Endothelial cell of umbilical vein (primary cell): ENCODE measurements around the gene TBX5. TPM values are rescaled to one million over a fixed set of nuclear protein-coding genes. Genes with fewer than 3 reads are reported as not detected.

ENCODE experiments used
- BruUV-seq: library from RNA; stranded (reverse); fragments of 400-500 nt; replicated peaks from 2 replicates; lab custom pipeline; 2021; lab: Mats Ljungman, UMichigan
- CTCF ChIA-PET: fragments of 300-600, 350-600 bp; sonication (Branson Sonifier 250); formaldehyde crosslinking; loops from one replicate; lab custom pipeline; 2021; ENCODE audit warnings: antibody characterized with exemption, inconsistent platforms; lab: Charles Lee
- POLR2A ChIA-PET: fragments of 300-600, 350-600 bp; sonication (Branson Sonifier 250); formaldehyde crosslinking; loops from one replicate; lab custom pipeline; 2021; ENCODE audit warnings: antibody characterized with exemption, inconsistent platforms; lab: Charles Lee
- DNase-seq: peaks from one replicate; pipeline ENCODE4 v3.0.0-alpha.2; 2011; ENCODE audit warnings: low read depth, low spot score
- FAIRE-seq: peaks from 2 replicates; lab custom pipeline; 2011; peaks lifted over from hg19 to GRCh38; lab: Jason Lieb, UNC
- H2AFZ ChIP-seq: 2 replicates; pipeline ENCODE4 v1.6.0; 2012; ENCODE audit warnings: low read depth, low read length, control low read depth, inconsistent platforms
- H3K27ac ChIP-seq: 2 replicates; pipeline ENCODE4 v1.5.1; 2011; ENCODE audit warnings: low read depth, mild to moderate bottlenecking, control low read depth, low read length, moderate library complexity; ENCODE audit not compliant: insufficient read depth
- H3K27me3 ChIP-seq, 2 experiments: 2 replicates each; pipeline versions ENCODE4 v1.6.0 to v1.6.1; 2011; ENCODE audit warnings: low read length in 2 of 2, mixed read lengths in 1 of 2; ENCODE audit not compliant: control insufficient read depth in 2 of 2, insufficient read depth in 2 of 2
- H3K36me3 ChIP-seq, 2 experiments: 2 replicates in 1 of 2; 3 replicates in 1 of 2; pipeline ENCODE4 v1.5.1; 2011; ENCODE audit warnings: low read length in 2 of 2, mild to moderate bottlenecking in 1 of 2, moderate library complexity in 1 of 2; ENCODE audit not compliant: control insufficient read depth in 2 of 2, insufficient read depth in 2 of 2; ENCODE audit errors: extremely low read depth in 1 of 2
- H3K4me1 ChIP-seq: 3 replicates; pipeline ENCODE4 v1.5.1; 2011; ENCODE audit warnings: mild to moderate bottlenecking, low read length; ENCODE audit not compliant: control insufficient read depth, insufficient read depth; ENCODE audit errors: extremely low read depth
- H3K4me2 ChIP-seq: 2 replicates; pipeline ENCODE4 v1.6.1; 2011; ENCODE audit warnings: low read length, control low read depth, mixed read lengths; ENCODE audit not compliant: insufficient read depth
- H3K4me3 ChIP-seq, 3 experiments: fragments of 200-600 bp in 1 of 3; sonication (generic), shearing (Covaris generic) in 1 of 3; replicated peaks in 1 of 3; 2 replicates each; pipeline ENCODE4 v1.5.1; 2011 to 2016; ENCODE audit warnings: control low read depth in 3 of 3, low read length in 3 of 3, mild to moderate bottlenecking in 2 of 3, inconsistent platforms in 1 of 3, low read depth in 1 of 3, moderate library complexity in 1 of 3; ENCODE audit not compliant: insufficient read depth in 1 of 3
- H3K79me2 ChIP-seq: 2 replicates; pipeline ENCODE4 v1.6.0; 2012; ENCODE audit warnings: low read length, inconsistent platforms; ENCODE audit not compliant: control insufficient read depth, insufficient read depth
- H3K9ac ChIP-seq: replicated peaks from 2 replicates; pipeline ENCODE3; 2011; ENCODE audit warnings: low read length, control low read depth; ENCODE audit not compliant: insufficient read depth; ENCODE audit errors: extremely low read depth
- H3K9me1 ChIP-seq: replicated peaks from 3 replicates; pipeline ENCODE4 v1.6.0; 2011; ENCODE audit warnings: mild to moderate bottlenecking, low read length; ENCODE audit not compliant: control insufficient read depth, insufficient read depth; ENCODE audit errors: extremely low read depth
- H3K9me3 ChIP-seq: replicated peaks from 2 replicates; pipeline ENCODE4 v1.5.1; 2012; ENCODE audit warnings: low read length, inconsistent platforms; ENCODE audit not compliant: control insufficient read depth, insufficient read depth
- H4K20me1 ChIP-seq: replicated peaks from 2 replicates; pipeline ENCODE3; 2011; ENCODE audit warnings: mild to moderate bottlenecking, low read length; ENCODE audit not compliant: control insufficient read depth, insufficient read depth; ENCODE audit errors: extremely low read depth
- EZH2 ChIP-seq: IDR thresholded peaks from 2 replicates; pipeline ENCODE4 v1.6.1; 2012; ENCODE audit warnings: borderline replicate concordance, low read depth, mild to moderate bottlenecking, moderate library complexity, low read length, inconsistent platforms; ENCODE audit not compliant: severe bottlenecking
- FOS ChIP-seq: IDR thresholded peaks from 2 replicates; pipeline ENCODE4 v1.6.1; 2011; ENCODE audit warnings: mild to moderate bottlenecking, low read length, moderate library complexity, borderline replicate concordance; ENCODE audit not compliant: insufficient read depth
- GATA2 ChIP-seq: IDR thresholded peaks from 2 replicates; pipeline ENCODE4 v1.7.0; 2011; ENCODE audit warnings: low read depth, mild to moderate bottlenecking, moderate library complexity, mixed read lengths, low read length; ENCODE audit not compliant: insufficient read length, insufficient read depth
- JUN ChIP-seq: IDR thresholded peaks from 2 replicates; pipeline ENCODE4 v1.6.1; 2011; ENCODE audit warnings: borderline replicate concordance, low read depth; ENCODE audit not compliant: insufficient read length, insufficient read depth
- MYC ChIP-seq: IDR thresholded peaks from one replicate; pipeline ENCODE4 v1.6.1; 2011; ENCODE audit warnings: mild to moderate bottlenecking, low read depth, low read length
- POLR2A ChIP-seq: IDR thresholded peaks from 2 replicates; pipeline ENCODE4 v1.6.1; 2012; ENCODE audit warnings: low read depth, mild to moderate bottlenecking, control low read depth, low read length
- POLR2AphosphoS5 ChIP-seq: IDR thresholded peaks from 2 replicates; pipeline ENCODE4 v1.6.1; 2012; ENCODE audit warnings: low read depth, mild to moderate bottlenecking, control low read depth, low read length, moderate library complexity; ENCODE audit not compliant: insufficient read depth
- dilution Hi-C: fragments of 300-500 bp; cut with MboI; formaldehyde crosslinking; loops from one replicate; pipeline ENCODE4 v1.15.0; 2019; ENCODE audit warnings: low sequenced_read_pairs; ENCODE audit not compliant: extremely low pct_ligation_motif_present
- intact Hi-C: fragments of 100-400 bp; cut with micrococcal nuclease; formaldehyde crosslinking; loops from one replicate; pipeline ENCODE4 v1.10.0; 2022
- polyA plus RNA-seq, 4 experiments: library from polyadenylated mRNA; depleted of rRNA in 3 of 4; stranded (reverse) in 3 of 4; unstranded in 1 of 4; fragments of >200 nt; gene quantifications; 2 replicates each; pipeline versions ENCODE4 v1.2.1 to v1.2.3, GENCODE V29; 2011 to 2012; ENCODE audit warnings: missing spikeins in 1 of 4
- total RNA-seq: library from RNA; stranded (reverse); gene quantifications from 2 replicates; pipeline ENCODE4 v1.2.3, GENCODE V29; 2021
- TF ChIP-seq, protein P1 (sequence below): IDR thresholded peaks from 2 replicates; pipeline ENCODE4 v1.6.1; 2011; ENCODE audit not compliant: insufficient read depth, insufficient read length
- TF ChIP-seq, protein P2 (sequence below), 2 donors: IDR thresholded peaks; 1 replicate in 1 of 2; 2 replicates in 1 of 2; pipeline ENCODE4 v1.5.1; 2011; ENCODE audit warnings: low read length in 2 of 2, mild to moderate bottlenecking in 2 of 2, moderate library complexity in 2 of 2, control low read depth in 1 of 2, inconsistent platforms in 1 of 2, low read depth in 1 of 2; ENCODE audit not compliant: insufficient read depth in 1 of 2; ENCODE audit errors: extremely low read depth in 1 of 2

Gene TBX5
- total and polyA plus RNA-seq, 2 donors (not counting 3 experiments of a cell fraction or from before 2014, with no cell fraction given): not detected

DNA sequence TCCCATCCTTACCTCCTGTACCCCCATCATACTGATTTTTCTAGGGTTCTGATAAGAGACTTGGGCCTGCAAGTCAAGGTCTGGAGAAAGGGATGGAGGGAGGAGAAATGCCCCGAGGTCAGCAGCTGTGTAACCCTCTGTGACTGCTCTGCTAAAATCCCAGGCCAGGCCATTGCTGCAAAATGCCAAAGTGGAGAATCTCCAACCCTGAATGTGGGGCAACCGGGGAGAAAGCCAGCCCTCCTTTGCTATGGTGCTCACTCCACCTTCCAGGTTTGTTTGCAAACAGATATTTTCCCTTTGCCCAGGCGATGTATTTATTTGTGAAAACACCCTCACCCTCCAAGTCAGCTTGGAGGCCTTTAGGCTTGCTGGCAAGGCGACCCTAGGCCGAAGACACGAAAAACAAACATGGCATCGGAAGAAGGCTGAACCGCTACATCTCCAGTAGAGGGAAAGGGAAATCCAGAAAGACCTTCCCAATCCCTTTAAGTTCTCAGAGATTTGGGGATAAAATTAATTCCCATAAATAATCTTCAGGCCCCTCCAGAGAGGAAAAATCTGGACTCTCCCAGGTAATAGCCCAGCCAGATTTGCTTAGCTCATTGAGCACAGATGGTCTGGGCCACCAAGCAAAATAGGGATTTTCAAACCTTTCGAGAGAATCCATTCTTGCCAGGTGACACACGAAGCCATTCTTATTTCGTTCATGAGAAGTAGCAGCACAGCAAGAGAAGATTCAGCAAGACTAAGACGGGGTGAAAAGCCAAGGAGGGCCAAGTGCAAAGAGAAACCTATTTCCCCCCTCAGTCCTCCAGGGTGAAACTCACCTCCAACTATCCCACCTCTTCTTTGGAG, 1.3 kb upstream of the TBX5 start:
- no peaks in the 10 kb centered on the region for H3K36me3 ChIP-seq
- no peaks in the 10 kb centered on the region for H3K9me1 ChIP-seq
- no peak overlapping the region for H2AFZ ChIP-seq
- H3K9ac ChIP-seq: no peak overlapping the region
- H3K9me3 ChIP-seq: no peaks in the 10 kb centered on the region
- H3K4me1 ChIP-seq: no peaks in the 10 kb centered on the region
- H4K20me1 ChIP-seq: no peaks in the 10 kb centered on the region
- no TSS peak for BruUV-seq
- no peak overlapping the region for H3K4me3 ChIP-seq
- ChIA-PET POLR2A (no interaction called here), CTCF (no interaction called here)
- intact Hi-C loops: no loop called here
- FAIRE-seq: no peak
- no peak overlapping the region for H3K4me2 ChIP-seq
- dilution Hi-C loops: no loop called here
- no peak overlapping the region for H3K27ac ChIP-seq
- TF ChIP-seq POLR2A (no peak), JUN (no peak), POLR2AphosphoS5 (no peak), GATA2 (no peak), FOS (no peak), MYC (no peak), EZH2 (no peak)
- TF ChIP-seq, protein P1, sequence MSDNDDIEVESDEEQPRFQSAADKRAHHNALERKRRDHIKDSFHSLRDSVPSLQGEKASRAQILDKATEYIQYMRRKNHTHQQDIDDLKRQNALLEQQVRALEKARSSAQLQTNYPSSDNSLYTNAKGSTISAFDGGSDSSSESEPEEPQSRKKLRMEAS: no peak
- TF ChIP-seq, protein P2, sequence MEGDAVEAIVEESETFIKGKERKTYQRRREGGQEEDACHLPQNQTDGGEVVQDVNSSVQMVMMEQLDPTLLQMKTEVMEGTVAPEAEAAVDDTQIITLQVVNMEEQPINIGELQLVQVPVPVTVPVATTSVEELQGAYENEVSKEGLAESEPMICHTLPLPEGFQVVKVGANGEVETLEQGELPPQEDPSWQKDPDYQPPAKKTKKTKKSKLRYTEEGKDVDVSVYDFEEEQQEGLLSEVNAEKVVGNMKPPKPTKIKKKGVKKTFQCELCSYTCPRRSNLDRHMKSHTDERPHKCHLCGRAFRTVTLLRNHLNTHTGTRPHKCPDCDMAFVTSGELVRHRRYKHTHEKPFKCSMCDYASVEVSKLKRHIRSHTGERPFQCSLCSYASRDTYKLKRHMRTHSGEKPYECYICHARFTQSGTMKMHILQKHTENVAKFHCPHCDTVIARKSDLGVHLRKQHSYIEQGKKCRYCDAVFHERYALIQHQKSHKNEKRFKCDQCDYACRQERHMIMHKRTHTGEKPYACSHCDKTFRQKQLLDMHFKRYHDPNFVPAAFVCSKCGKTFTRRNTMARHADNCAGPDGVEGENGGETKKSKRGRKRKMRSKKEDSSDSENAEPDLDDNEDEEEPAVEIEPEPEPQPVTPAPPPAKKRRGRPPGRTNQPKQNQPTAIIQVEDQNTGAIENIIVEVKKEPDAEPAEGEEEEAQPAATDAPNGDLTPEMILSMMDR (IDR thresholded peaks at IDR 0.05; ENCODE audit: extremely low read depth in 1 of 2, insufficient read depth in 1 of 2, low read depth in 1 of 2, low read length in 2 of 2): no peak
- H3K79me2 ChIP-seq: no peaks in the 10 kb centered on the region
- peaks cover 77 to 85% of the 10 kb centered on the region in 2 experiments for H3K27me3 ChIP-seq
- no peak for DNase-seq
